GM12865 (cell line): Measurements from ENCODE around the gene GSK3A.

Experiments
- DNase-seq: peaks from one replicate; pipeline ENCODE4 v3.0.0; 2010; ENCODE audit warnings: low read depth
- H3K4me3 ChIP-seq: 2 replicates; pipeline ENCODE4 v1.5.1; 2011; ENCODE audit warnings: mild to moderate bottlenecking, low read depth, low read length, control low read depth
- CTCF ChIP-seq: IDR thresholded peaks from 2 replicates; pipeline ENCODE4 v1.5.1; 2011; ENCODE audit warnings: low read length, control low read depth, low read depth, inconsistent platforms; ENCODE audit not compliant: insufficient read depth; ENCODE audit errors: missing control alignments

Gene GSK3A

GRCh38 chr19:42229855-42230351, 12.5 kb downstream of the GSK3A start:
- no peak for TF ChIP-seq CTCF
- DNase-seq, result no peak
- no peak overlapping the region for H3K4me3 ChIP-seq

- DNase-seq, result no peak
- H3K4me3 ChIP-seq, result no peak overlapping the region
- peak; percentile 1 for TF ChIP-seq CTCF
These were observed 13.0 kb downstream of the GSK3A start for GRCh38 chr19:42229301-42229854.

- DNase-seq, result no peak
- H3K4me3 ChIP-seq, result no peak overlapping the region
- TF ChIP-seq CTCF, result no peak
These were observed 13.8 kb downstream of the GSK3A start for GRCh38 chr19:42228641-42229040.

- TF ChIP-seq CTCF, result no peak
- DNase-seq, result no peak
- no peak overlapping the region for H3K4me3 ChIP-seq
These were observed 15.5 kb downstream of the GSK3A start for GRCh38 chr19:42226886-42227285.

GRCh38 chr19:42225718-42226292, 16.6 kb downstream of the GSK3A start:
- no peak overlapping the region for H3K4me3 ChIP-seq
- DNase-seq, result no peak
- no peak for TF ChIP-seq CTCF

- no peak for DNase-seq
- no peak overlapping the region for H3K4me3 ChIP-seq
- TF ChIP-seq CTCF, result no peak
These were observed 17.3 kb downstream of the GSK3A start for GRCh38 chr19:42224940-42225717.
